Astrocyte (in vitro differentiated cells and primary cell): ENCODE data around the gene DLGAP3.

ENCODE experiments used
- CTCF ChIP-seq: IDR thresholded peaks from 2 replicates; pipeline ENCODE4 v1.5.1; 2011; ENCODE audit warnings: low read depth, mild to moderate bottlenecking, inconsistent platforms, low read length, moderate library complexity; ENCODE audit not compliant: insufficient read depth
- EZH2 ChIP-seq: IDR thresholded peaks from 2 replicates; pipeline ENCODE4 v1.6.1; 2012; ENCODE audit warnings: mild to moderate bottlenecking, low read length, inconsistent platforms; ENCODE audit not compliant: insufficient read depth

- TF ChIP-seq CTCF (no peak), EZH2 (no peak)
Observed at GRCh38 chr1:34851431-34852105, 77.9 kb downstream of the DLGAP3 start.
